DND-41 (cell line): Measurements from ENCODE around the gene LRRC14B.
"Not testable (repeated sequence)": the region's sequence is repeated elsewhere in the genome, so short reads cannot be mapped to it uniquely, and the experiment has no call there.

Experiments
- ATAC-seq: fragments of 200-7000 bp; cut with Tn5 transposase; 3 replicates; pipeline ENCODE4 v1.9.1; 2021; ENCODE audit warnings: low read depth; ENCODE audit not compliant: insufficient read depth
- DNase-seq: peaks from one replicate; pipeline ENCODE4 v3.0.0-alpha.2; 2020
- H2AFZ ChIP-seq: 2 replicates; pipeline ENCODE4 v1.6.0; 2012; ENCODE audit warnings: low read depth, low read length
- H3K27ac ChIP-seq: 2 replicates; pipeline ENCODE4 v1.5.1; 2012; ENCODE audit warnings: low read length, inconsistent platforms
- H3K27me3 ChIP-seq: fragments of 200-600 bp; sonication (generic); 2 replicates; pipeline ENCODE4 v1.6.0; 2012; ENCODE audit warnings: low read length, mild to moderate bottlenecking, inconsistent platforms; ENCODE audit not compliant: insufficient read depth, poor library complexity
- H3K36me3 ChIP-seq: 2 replicates; pipeline ENCODE4 v1.5.1; 2012; ENCODE audit warnings: low read length, inconsistent platforms; ENCODE audit not compliant: insufficient read depth
- H3K4me1 ChIP-seq: 2 replicates; pipeline ENCODE4 v1.5.1; 2012; ENCODE audit warnings: mild to moderate bottlenecking, low read length; ENCODE audit not compliant: insufficient read depth
- H3K4me2 ChIP-seq: 2 replicates; pipeline ENCODE4 v1.6.0; 2012; ENCODE audit warnings: mild to moderate bottlenecking, moderate library complexity, low read length, inconsistent platforms; ENCODE audit not compliant: insufficient read depth
- H3K4me3 ChIP-seq, 2 experiments: fragments of 200-600 bp in 1 of 2; shearing (Covaris generic) in 1 of 2; 2 replicates each; pipeline ENCODE4 v1.5.1; 2012 to 2016; ENCODE audit warnings: inconsistent platforms in 2 of 2, low read length in 2 of 2, mild to moderate bottlenecking in 2 of 2, low read depth in 1 of 2, moderate library complexity in 1 of 2
- H3K79me2 ChIP-seq: 2 replicates; pipeline ENCODE4 v1.6.0; 2012; ENCODE audit warnings: low read length, inconsistent platforms; ENCODE audit not compliant: insufficient read depth
- H3K9ac ChIP-seq: 2 replicates; pipeline ENCODE4 v1.6.0; 2012; ENCODE audit warnings: low read depth, mild to moderate bottlenecking, inconsistent platforms, low read length, moderate library complexity
- H3K9me3 ChIP-seq: 2 replicates; pipeline ENCODE4 v1.5.1; 2012; ENCODE audit warnings: low read length, moderate library complexity, mild to moderate bottlenecking, inconsistent platforms; ENCODE audit not compliant: insufficient read depth, severe bottlenecking
- H4K20me1 ChIP-seq: 2 replicates; pipeline ENCODE4 v1.6.0; 2012; ENCODE audit warnings: low read length; ENCODE audit not compliant: insufficient read depth
- EZH2 ChIP-seq: IDR thresholded peaks from 3 replicates; pipeline ENCODE4 v1.6.1; 2012; ENCODE audit warnings: borderline replicate concordance, low read depth, mild to moderate bottlenecking, moderate library complexity, low read length, inconsistent platforms; ENCODE audit not compliant: severe bottlenecking
- TF ChIP-seq, protein P1 (sequence below): IDR thresholded peaks from 2 replicates; pipeline ENCODE4 v1.5.1; 2012; ENCODE audit warnings: borderline replicate concordance, low read length, moderate library complexity, mild to moderate bottlenecking; ENCODE audit not compliant: poor library complexity, severe bottlenecking; ENCODE audit errors: extremely low read depth

LRRC14B gene

DNA sequence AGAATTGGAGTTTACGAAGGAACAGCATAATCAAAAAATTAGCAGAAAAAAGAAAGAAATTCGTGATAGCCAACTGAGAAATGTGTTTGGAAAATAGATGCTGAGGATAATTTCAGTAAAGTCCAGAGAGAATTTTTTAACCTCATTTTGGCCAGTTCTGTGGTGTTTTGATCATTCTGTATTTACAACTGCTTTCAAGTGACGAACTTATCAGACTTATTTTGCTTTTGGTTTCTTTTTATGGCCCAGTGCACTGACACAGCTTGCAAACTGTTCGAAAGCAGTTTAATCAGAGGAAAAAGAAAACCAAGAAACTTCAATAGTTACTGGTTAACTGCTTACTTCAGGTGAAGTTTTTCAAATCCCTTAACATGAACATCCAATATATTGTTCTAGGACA, 28.7 kb downstream of the LRRC14B start:
- Histone ChIP-seq H3K9ac (peak overlapping the region; percentile 94), H2AFZ (no peak overlapping the region), H3K27ac (peak overlapping the region; percentile 30), H3K4me1 (peaks cover 36% of the 10 kb centered on the region), H3K27me3 (no peaks in the 10 kb centered on the region), H4K20me1 (peaks cover 47% of the 10 kb centered on the region), H3K9me3 (no peaks in the 10 kb centered on the region), H3K36me3 (peaks cover 26% of the 10 kb centered on the region), H3K79me2 (peaks cover 87% of the 10 kb centered on the region), H3K4me2 (peak overlapping the region; percentile 73), H3K4me3 (peak overlapping the region; percentile 88 to 93; a peak in 3 of 4 replicates)
- DNase-seq: no peak
- TF ChIP-seq, protein P1, sequence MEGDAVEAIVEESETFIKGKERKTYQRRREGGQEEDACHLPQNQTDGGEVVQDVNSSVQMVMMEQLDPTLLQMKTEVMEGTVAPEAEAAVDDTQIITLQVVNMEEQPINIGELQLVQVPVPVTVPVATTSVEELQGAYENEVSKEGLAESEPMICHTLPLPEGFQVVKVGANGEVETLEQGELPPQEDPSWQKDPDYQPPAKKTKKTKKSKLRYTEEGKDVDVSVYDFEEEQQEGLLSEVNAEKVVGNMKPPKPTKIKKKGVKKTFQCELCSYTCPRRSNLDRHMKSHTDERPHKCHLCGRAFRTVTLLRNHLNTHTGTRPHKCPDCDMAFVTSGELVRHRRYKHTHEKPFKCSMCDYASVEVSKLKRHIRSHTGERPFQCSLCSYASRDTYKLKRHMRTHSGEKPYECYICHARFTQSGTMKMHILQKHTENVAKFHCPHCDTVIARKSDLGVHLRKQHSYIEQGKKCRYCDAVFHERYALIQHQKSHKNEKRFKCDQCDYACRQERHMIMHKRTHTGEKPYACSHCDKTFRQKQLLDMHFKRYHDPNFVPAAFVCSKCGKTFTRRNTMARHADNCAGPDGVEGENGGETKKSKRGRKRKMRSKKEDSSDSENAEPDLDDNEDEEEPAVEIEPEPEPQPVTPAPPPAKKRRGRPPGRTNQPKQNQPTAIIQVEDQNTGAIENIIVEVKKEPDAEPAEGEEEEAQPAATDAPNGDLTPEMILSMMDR: no peak
- TF ChIP-seq EZH2: no peak
- 0 out of 3 replicates have a peak, but pooled peaks have one; percentile 20 for ATAC-seq

DNA sequence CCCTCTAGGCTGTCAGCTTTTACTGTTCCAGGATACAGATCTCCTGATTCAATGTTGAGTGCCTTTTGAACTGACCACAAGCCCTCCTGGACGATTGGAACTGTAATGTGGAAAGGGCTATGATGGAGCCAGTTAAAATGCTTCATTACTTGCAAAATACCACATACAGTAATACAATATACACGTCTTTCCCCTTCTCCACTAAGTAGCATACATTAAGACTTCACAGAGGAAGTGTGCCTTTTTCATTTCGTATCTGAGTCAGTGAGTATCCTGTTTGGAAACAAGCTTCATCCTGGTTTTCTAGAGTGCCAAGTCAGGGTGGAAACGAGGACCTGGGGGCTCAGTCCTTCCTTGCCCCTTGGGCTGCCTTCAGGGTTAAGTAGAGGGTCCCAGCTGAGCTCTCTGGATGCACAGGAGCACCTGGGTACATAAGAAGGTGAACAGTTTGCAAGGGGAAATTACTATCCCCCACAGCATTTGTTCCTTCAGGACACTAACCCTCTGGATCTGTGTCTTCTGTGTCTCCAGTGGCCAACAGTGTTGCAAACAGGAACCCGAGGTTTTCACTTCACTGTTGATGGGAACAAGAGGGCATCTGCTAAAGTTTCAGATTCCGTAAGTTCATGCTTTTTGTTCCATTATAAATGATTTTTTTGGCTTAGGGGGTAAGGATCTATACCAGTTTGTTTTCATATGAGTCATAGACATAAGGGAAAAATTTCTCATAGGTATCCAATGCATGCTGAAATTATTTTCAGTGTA, 31.8 kb downstream of the LRRC14B start:
- H3K9me3 ChIP-seq, H3K27ac ChIP-seq, DNase-seq, H2AFZ ChIP-seq, ATAC-seq, H3K9ac ChIP-seq, H3K27me3 ChIP-seq, H3K4me3 ChIP-seq: not testable (repeated sequence)
- H3K4me1 ChIP-seq: peaks cover 25% of the 10 kb centered on the region
- peak overlapping the region; percentile 21; the same call in 1 of the 2 replicates for H3K4me2 ChIP-seq
- peaks cover 51% of the 10 kb centered on the region for H4K20me1 ChIP-seq
- peaks cover 49% of the 10 kb centered on the region for H3K36me3 ChIP-seq
- H3K79me2 ChIP-seq: peaks cover 72% of the 10 kb centered on the region

DNA sequence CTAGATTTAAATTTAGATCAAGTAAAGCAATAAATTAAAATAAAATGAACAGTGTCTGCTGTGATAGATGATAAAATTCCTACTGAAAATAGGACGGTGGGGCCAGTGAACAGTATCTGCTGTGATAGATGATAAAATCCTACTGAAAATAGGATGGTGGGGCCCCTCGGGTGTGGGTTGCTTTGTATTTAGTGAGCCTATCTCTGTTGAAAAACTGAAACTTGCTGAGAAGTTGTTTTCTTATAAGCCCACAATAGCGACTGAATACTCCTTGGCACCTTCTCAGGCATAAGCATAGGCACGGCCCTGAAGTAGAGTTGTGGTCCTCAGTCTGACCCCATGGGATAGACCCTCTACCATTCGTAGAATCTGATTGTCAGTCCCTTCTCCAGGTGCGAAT, 32.5 kb downstream of the LRRC14B start:
- Histone ChIP-seq H3K27me3 (no peaks in the 10 kb centered on the region), H3K9me3 (no peaks in the 10 kb centered on the region), H3K4me3 (no peak overlapping the region), H2AFZ (no peak overlapping the region), H3K36me3 (peaks cover 55% of the 10 kb centered on the region), H3K4me2 (no peak overlapping the region), H4K20me1 (peaks cover 51% of the 10 kb centered on the region), H3K9ac (no peak overlapping the region), H3K4me1 (peaks cover 25% of the 10 kb centered on the region), H3K27ac (no peak overlapping the region), H3K79me2 (peaks cover 66% of the 10 kb centered on the region)
- TF ChIP-seq EZH2: no peak
- TF ChIP-seq, protein P1: no peak
- ATAC-seq (no peak), DNase-seq (no peak)

DNA sequence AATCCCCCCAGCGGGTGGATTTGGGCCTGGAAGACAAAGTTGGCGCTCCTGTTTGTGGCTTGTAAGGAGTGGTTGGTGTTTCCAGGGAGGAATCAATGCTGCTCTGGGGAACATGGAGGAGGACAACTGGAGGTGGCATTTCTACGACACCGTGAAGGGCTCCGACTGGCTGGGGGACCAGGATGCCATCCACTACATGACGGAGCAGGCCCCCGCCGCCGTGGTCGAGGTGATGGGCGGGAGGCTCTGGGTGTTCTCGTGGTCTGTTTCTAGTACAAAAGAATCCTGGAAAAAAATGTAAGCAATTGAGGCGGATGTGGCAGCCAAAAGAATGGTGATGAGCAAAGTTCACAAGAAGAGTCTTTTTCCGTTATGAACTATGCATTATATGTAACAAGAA, 34.0 kb downstream of the LRRC14B start:
- TF ChIP-seq, protein P1: no peak
- TF ChIP-seq EZH2: no peak
- H4K20me1 ChIP-seq: peaks cover 37% of the 10 kb centered on the region
- peaks cover 13% of the 10 kb centered on the region for H3K4me1 ChIP-seq
- H3K9ac ChIP-seq: no peak overlapping the region
- H3K36me3 ChIP-seq: peaks cover 67% of the 10 kb centered on the region
- no peak for ATAC-seq
- peaks cover 51% of the 10 kb centered on the region for H3K79me2 ChIP-seq
- no peak overlapping the region for H3K4me2 ChIP-seq
- no peaks in the 10 kb centered on the region for H3K27me3 ChIP-seq
- H2AFZ ChIP-seq: no peak overlapping the region
- no peak overlapping the region for H3K27ac ChIP-seq
- no peaks in the 10 kb centered on the region for H3K9me3 ChIP-seq
- DNase-seq: no peak
- H3K4me3 ChIP-seq: no peak overlapping the region

DNA sequence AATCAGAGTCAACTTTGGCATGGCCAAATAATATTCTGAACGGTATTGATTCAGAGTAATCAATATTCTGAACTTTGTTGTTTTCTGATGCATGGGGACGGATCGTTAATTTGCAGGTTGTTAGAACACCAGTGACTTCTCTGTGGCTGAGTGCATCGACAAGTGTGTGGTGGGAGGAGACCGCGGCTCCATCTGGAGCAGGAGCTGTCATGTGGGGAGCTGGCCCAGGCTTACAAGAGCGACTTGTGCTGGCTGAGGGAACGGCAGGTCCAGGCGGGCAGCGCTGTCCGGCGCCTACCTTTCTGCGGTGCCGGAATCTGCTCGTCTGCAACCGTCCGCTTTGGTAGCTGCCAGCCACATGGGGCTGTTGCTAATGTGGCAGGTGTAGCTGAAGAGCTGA, 36.1 kb downstream of the LRRC14B start:
- ATAC-seq, H2AFZ ChIP-seq, H3K9me3 ChIP-seq, H3K4me2 ChIP-seq, H3K9ac ChIP-seq, H3K27me3 ChIP-seq, H3K27ac ChIP-seq, H3K4me3 ChIP-seq, DNase-seq, H3K4me1 ChIP-seq: not testable (repeated sequence)
- H3K36me3 ChIP-seq: peaks cover 85% of the 10 kb centered on the region
- H4K20me1 ChIP-seq: peaks cover 25% of the 10 kb centered on the region
- H3K79me2 ChIP-seq: peaks cover 31% of the 10 kb centered on the region
